ENCODE data around the gene ZNF512. TPM values are rescaled to one million over a fixed set of nuclear protein-coding genes. Genes with fewer than 3 reads are reported as not detected.
A peak's percentile ranks its signal among the peaks of the same experiment; 100 is the strongest.

Gene ZNF512
- polyA plus RNA-seq, 2 of the 4 experiments (the other 2 are of a cell fraction) = 25.3 to 55.4 TPM

DNA sequence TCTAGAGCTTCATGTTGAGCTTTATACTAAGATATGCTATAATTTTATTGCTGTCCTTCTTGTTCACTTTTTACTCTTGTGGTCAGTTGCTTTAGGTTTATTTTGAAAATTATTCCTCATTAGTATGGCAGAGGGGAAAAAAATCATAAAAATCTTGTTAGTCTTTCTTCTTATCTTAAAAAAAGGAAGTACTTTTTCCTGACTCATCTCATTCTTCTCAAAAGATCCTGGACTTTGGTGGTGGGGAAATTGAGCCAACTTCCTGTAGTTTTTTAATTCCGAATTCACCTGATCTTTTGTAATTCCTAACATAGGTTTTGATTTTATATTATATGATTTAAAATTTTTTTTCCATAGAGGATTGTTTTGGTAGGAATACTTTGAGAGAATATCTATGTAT is 84.6 kb downstream of the ZNF512 start:
- Histone ChIP-seq H3K4me1 (peaks cover 17% of the 10 kb centered on the region), H3K27ac (no peak overlapping the region), H3K9me3 (no peaks in the 10 kb centered on the region), H3K4me3 (no peak overlapping the region), H3K4me2 (no peak overlapping the region)
- ChIA-PET POLR2A (no interaction called here), CTCF (interaction anchor here (0.6 to 11.0 kb wide), 2 partner anchors 15 to 401 kb away, joined by 3 to 118 read pairs; no protein-coding TSS in a partner anchor)
- FAIRE-seq = no peak
- TF ChIP-seq, protein P1, sequence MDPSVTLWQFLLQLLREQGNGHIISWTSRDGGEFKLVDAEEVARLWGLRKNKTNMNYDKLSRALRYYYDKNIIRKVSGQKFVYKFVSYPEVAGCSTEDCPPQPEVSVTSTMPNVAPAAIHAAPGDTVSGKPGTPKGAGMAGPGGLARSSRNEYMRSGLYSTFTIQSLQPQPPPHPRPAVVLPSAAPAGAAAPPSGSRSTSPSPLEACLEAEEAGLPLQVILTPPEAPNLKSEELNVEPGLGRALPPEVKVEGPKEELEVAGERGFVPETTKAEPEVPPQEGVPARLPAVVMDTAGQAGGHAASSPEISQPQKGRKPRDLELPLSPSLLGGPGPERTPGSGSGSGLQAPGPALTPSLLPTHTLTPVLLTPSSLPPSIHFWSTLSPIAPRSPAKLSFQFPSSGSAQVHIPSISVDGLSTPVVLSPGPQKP (IDR thresholded peaks at IDR 0.05; ENCODE audit: low read depth, low read length) = no peak
- no peak for TF ChIP-seq POLR2AphosphoS2 (conservative IDR thresholded peaks at IDR 0.05; ENCODE audit: low read length)
- no peak for TF ChIP-seq JUNB (IDR thresholded peaks at IDR 0.05)
- TF ChIP-seq, protein P2, sequence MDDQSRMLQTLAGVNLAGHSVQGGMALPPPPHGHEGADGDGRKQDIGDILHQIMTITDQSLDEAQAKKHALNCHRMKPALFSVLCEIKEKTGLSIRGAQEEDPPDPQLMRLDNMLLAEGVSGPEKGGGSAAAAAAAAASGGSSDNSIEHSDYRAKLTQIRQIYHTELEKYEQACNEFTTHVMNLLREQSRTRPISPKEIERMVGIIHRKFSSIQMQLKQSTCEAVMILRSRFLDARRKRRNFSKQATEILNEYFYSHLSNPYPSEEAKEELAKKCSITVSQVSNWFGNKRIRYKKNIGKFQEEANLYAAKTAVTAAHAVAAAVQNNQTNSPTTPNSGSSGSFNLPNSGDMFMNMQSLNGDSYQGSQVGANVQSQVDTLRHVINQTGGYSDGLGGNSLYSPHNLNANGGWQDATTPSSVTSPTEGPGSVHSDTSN (IDR thresholded peaks at IDR 0.05) = no peak
- DNase-seq (ENCODE audit: low read depth in 1 of 2, low spot score in 1 of 2) = no peak
- no peak for ATAC-seq
- WGBS (ENCODE audit: missing lambda C conversion rate) = 81% methylated on average over 1 of the region's 1 CpG

DNA sequence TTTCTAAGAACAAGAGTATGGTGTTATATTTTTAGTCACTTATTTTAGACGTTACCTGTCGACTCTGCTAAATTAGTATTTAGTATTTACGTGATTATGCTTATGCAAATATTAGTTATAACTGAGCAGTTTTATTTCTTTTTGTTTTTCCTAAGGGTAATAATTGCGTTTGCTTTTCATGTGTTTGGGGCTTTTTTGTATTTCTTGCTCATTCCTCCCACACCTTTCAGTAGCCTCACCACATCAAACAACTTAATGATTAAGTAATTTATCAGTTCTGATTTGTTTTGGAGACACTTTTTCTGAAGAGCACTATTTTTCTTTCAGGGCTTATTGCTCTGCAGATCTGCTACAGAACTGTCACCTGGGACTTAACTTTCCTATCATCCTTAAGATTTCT is 88.4 kb downstream of the ZNF512 start:
- POLR2A ChIA-PET = no interaction called here
- no peak for TF ChIP-seq EHF (CRISPR knock-in tag; IDR thresholded peaks at IDR 0.05)
- ATAC-seq (no peak), DNase-seq (ENCODE audit: low read depth in 1 of 2, low spot score in 1 of 2) (no peak), FAIRE-seq (peak; percentile 51)
- Histone ChIP-seq H3K4me1 (no peaks in the 10 kb centered on the region), H3K9me3 (no peaks in the 10 kb centered on the region), H3K27ac (no peak overlapping the region), H3K4me2 (no peak overlapping the region), H3K4me3 (no peak overlapping the region)
- 86% methylated on average over 4 of the region's 4 CpGs for WGBS (ENCODE audit: missing lambda C conversion rate)
- CTCF ChIA-PET = interaction anchor here (3.4 kb wide), 1 partner anchor 12 kb away, joined by 47 read pairs; no protein-coding TSS in a partner anchor

Small RNA genes lying within 50 kb of the gene (small RNA-seq; reads per million reads assigned to genes)
- 0 reads per million in 6 experiments for gene RF00340

Other genes with a start within 250 kb of the ZNF512 start
- 101 and 130 TPM in 2 replicates for gene GTF3C2, start 226.3 kb upstream of the ZNF512 start, polyA plus RNA-seq (2011; rRNA removed)
- gene GTF3C2, start 226.3 kb upstream of the ZNF512 start, polyA plus RNA-seq (2017; fragmentation: RNase III; extraction: RNeasy Plus Mini Kit Qiagen cat#74134 plus additional on column Dnase treatment) = 69.2 to 78.2 TPM (median 75.4 TPM) in 3 replicates
- gene EIF2B4, start 212.7 kb upstream of the ZNF512 start, polyA plus RNA-seq (2011; rRNA removed) = 62.8 and 90.3 TPM in 2 replicates
- gene EIF2B4, start 212.7 kb upstream of the ZNF512 start, polyA plus RNA-seq (2017; fragmentation: RNase III; extraction: RNeasy Plus Mini Kit Qiagen cat#74134 plus additional on column Dnase treatment) = 73.5 to 75.8 TPM (median 74.5 TPM) in 3 replicates
- 141 and 158 TPM in 2 replicates for gene SNX17, start 212.4 kb upstream of the ZNF512 start, polyA plus RNA-seq (2011; rRNA removed)
- gene SNX17, start 212.4 kb upstream of the ZNF512 start, polyA plus RNA-seq (2017; fragmentation: RNase III; extraction: RNeasy Plus Mini Kit Qiagen cat#74134 plus additional on column Dnase treatment) = 150 to 166 TPM (median 154 TPM) in 3 replicates
- gene ZNF513, start 202.3 kb upstream of the ZNF512 start, polyA plus RNA-seq (2011; rRNA removed) = 9.9 and 10.8 TPM in 2 replicates
- gene ZNF513, start 202.3 kb upstream of the ZNF512 start, polyA plus RNA-seq (2017; fragmentation: RNase III; extraction: RNeasy Plus Mini Kit Qiagen cat#74134 plus additional on column Dnase treatment) = 13.1 to 22.7 TPM (median 22.1 TPM) in 3 replicates
- 123 and 129 TPM in 2 replicates for gene PPM1G, start 173.5 kb upstream of the ZNF512 start, polyA plus RNA-seq (2011; rRNA removed)
- gene PPM1G, start 173.5 kb upstream of the ZNF512 start, polyA plus RNA-seq (2017; fragmentation: RNase III; extraction: RNeasy Plus Mini Kit Qiagen cat#74134 plus additional on column Dnase treatment) = 222 to 230 TPM (median 230 TPM) in 3 replicates
- 229 and 231 TPM in 2 replicates for gene NRBP1, start 154.4 kb upstream of the ZNF512 start, polyA plus RNA-seq (2011; rRNA removed)
- 126 to 140 TPM (median 138 TPM) in 3 replicates for gene NRBP1, start 154.4 kb upstream of the ZNF512 start, polyA plus RNA-seq (2017; fragmentation: RNase III; extraction: RNeasy Plus Mini Kit Qiagen cat#74134 plus additional on column Dnase treatment)
- gene KRTCAP3, start 140.7 kb upstream of the ZNF512 start, polyA plus RNA-seq (2011; rRNA removed) = 1.2 and 1.3 TPM in 2 replicates
- 0.68 to 0.92 TPM (median 0.79 TPM) in 3 replicates for gene KRTCAP3, start 140.7 kb upstream of the ZNF512 start, polyA plus RNA-seq (2017; fragmentation: RNase III; extraction: RNeasy Plus Mini Kit Qiagen cat#74134 plus additional on column Dnase treatment)
- 21.6 and 24.1 TPM in 2 replicates for gene IFT172, start 93.3 kb upstream of the ZNF512 start, polyA plus RNA-seq (2011; rRNA removed)
- gene IFT172, start 93.3 kb upstream of the ZNF512 start, polyA plus RNA-seq (2017; fragmentation: RNase III; extraction: RNeasy Plus Mini Kit Qiagen cat#74134 plus additional on column Dnase treatment) = 12.9 to 16.3 TPM (median 14.0 TPM) in 3 replicates
- gene FNDC4, start 87.8 kb upstream of the ZNF512 start, polyA plus RNA-seq (2011; rRNA removed) = 1.5 TPM in 2 replicates
- 1.6 to 2.3 TPM (median 1.8 TPM) in 3 replicates for gene FNDC4, start 87.8 kb upstream of the ZNF512 start, polyA plus RNA-seq (2017; fragmentation: RNase III; extraction: RNeasy Plus Mini Kit Qiagen cat#74134 plus additional on column Dnase treatment)
- 0.48 and 0.65 TPM in 2 replicates for gene GCKR, start 86.2 kb upstream of the ZNF512 start, polyA plus RNA-seq (2011; rRNA removed)
- gene GCKR, start 86.2 kb upstream of the ZNF512 start, polyA plus RNA-seq (2017; fragmentation: RNase III; extraction: RNeasy Plus Mini Kit Qiagen cat#74134 plus additional on column Dnase treatment) = 0.10 to 0.30 TPM (median 0.25 TPM) in 3 replicates
- 7.2 and 7.8 TPM in 2 replicates for gene CCDC121, start 46.0 kb downstream of the ZNF512 start, polyA plus RNA-seq (2011; rRNA removed)
- gene CCDC121, start 46.0 kb downstream of the ZNF512 start, polyA plus RNA-seq (2017; fragmentation: RNase III; extraction: RNeasy Plus Mini Kit Qiagen cat#74134 plus additional on column Dnase treatment) = 4.6 to 5.2 TPM (median 4.9 TPM) in 3 replicates
- 98.9 and 117 TPM in 2 replicates for gene GPN1, start 46.0 kb downstream of the ZNF512 start, polyA plus RNA-seq (2011; rRNA removed)
- 59.8 to 59.9 TPM (median 59.9 TPM) in 3 replicates for gene GPN1, start 46.0 kb downstream of the ZNF512 start, polyA plus RNA-seq (2017; fragmentation: RNase III; extraction: RNeasy Plus Mini Kit Qiagen cat#74134 plus additional on column Dnase treatment)
- gene SUPT7L, start 80.6 kb downstream of the ZNF512 start, polyA plus RNA-seq (2011; rRNA removed) = 67.0 and 73.1 TPM in 2 replicates
- 34.5 to 41.2 TPM (median 39.5 TPM) in 3 replicates for gene SUPT7L, start 80.6 kb downstream of the ZNF512 start, polyA plus RNA-seq (2017; fragmentation: RNase III; extraction: RNeasy Plus Mini Kit Qiagen cat#74134 plus additional on column Dnase treatment)
- 21.1 and 33.0 TPM in 2 replicates for gene SLC4A1AP, start 80.8 kb downstream of the ZNF512 start, polyA plus RNA-seq (2011; rRNA removed)
- gene SLC4A1AP, start 80.8 kb downstream of the ZNF512 start, polyA plus RNA-seq (2017; fragmentation: RNase III; extraction: RNeasy Plus Mini Kit Qiagen cat#74134 plus additional on column Dnase treatment) = 30.0 to 32.6 TPM (median 31.8 TPM) in 3 replicates
- gene MRPL33, start 188.7 kb downstream of the ZNF512 start, polyA plus RNA-seq (2011; rRNA removed) = 171 and 287 TPM in 2 replicates
- 492 to 595 TPM (median 497 TPM) in 3 replicates for gene MRPL33, start 188.7 kb downstream of the ZNF512 start, polyA plus RNA-seq (2017; fragmentation: RNase III; extraction: RNeasy Plus Mini Kit Qiagen cat#74134 plus additional on column Dnase treatment)